Measurements from ENCODE around the gene FEZ2. TPM values are rescaled to one million over a fixed set of nuclear protein-coding genes. Genes with fewer than 3 reads are reported as not detected.

The FEZ2 gene
- total and polyA plus RNA-seq, 2 of the 8 experiments (the other 6 are each of a cell fraction or from before 2014, with no cell fraction given) = 7.5 to 16.4 TPM

DNA sequence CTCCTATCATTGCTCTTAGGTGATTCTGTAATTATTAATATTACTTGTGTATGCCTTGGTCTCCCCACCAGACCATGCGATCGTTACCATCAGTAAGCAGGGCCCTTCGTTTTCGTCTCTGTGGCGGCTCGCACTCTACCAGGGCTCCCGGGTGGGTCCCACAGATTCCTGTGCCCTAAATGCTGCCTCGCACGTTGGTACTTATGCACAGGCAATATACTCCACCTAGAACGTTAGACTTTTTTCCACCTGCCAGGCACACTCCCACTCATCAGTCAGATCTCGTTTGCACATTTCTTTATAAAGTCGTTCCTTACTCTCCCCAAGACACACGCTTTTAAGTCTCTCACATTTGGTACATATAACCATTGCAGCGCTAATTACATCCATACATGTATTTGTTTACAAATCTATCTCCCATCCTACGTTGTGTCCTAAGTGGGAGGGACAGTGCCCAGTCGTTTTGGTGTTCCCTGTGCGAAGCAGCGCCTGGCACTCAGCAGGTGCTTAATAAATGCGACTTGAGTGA is 901 bp downstream of the FEZ2 start:
- 37% methylated on average over 19 of the region's 19 CpGs; no CpG with 5 or more reads in 1 of the 2 experiments for WGBS, 2 experiments (ENCODE audit: extremely low coverage in 1 of 2, insufficient coverage in 1 of 2, insufficient read length in 1 of 2, insufficient replicate concordance in 2 of 2, low coverage in 1 of 2, low lambda C conversion rate in 2 of 2, missing lambda C conversion rate in 1 of 2)
- Histone ChIP-seq H4K8ac (ENCODE audit: extremely low read depth, insufficient read depth, low read length) (no peak overlapping the region), H3K79me1 (ENCODE audit: low read depth, low read length) (no peaks in the 10 kb centered on the region; the same call in none of the 2 replicates), H3K4me3 (ENCODE audit: extremely low read depth in 1 of 4, insufficient read depth in 2 of 4, low read depth in 3 of 4, low read length in 4 of 4) (peak overlapping the region; percentile 45 to 81 (median 58); a peak in 7 of 8 replicates), H2BK120ac (replicated peaks; ENCODE audit: low read depth, low read length) (no peak overlapping the region), H3K9me3 (ENCODE audit: insufficient read depth in 2 of 2, low read depth in 1 of 2, low read length in 1 of 2) (no peaks in the 10 kb centered on the region), H3K36me3 (ENCODE audit: control insufficient read depth in 2 of 4, insufficient read depth in 4 of 4, low read length in 3 of 4) (no peaks in the 10 kb centered on the region; a peak in 1 of 8 replicates), H4K91ac (replicated peaks; ENCODE audit: insufficient read length, low read length) (no peak overlapping the region), H3K4me1 (replicated peaks in 1 of 4; ENCODE audit: control insufficient read depth in 3 of 4, insufficient read depth in 4 of 4, low read length in 3 of 4) (peaks cover 2 to 4% (median 3%) of the 10 kb centered on the region in 4 experiments; a peak in 1 of 7 replicates), H2AFZ (ENCODE audit: low read length) (no peak overlapping the region), H3K9ac (replicated peaks in 1 of 4; ENCODE audit: extremely low read depth in 1 of 4, low read depth in 3 of 4, low read length in 3 of 4) (no peak overlapping the region; a peak in 1 of 7 replicates), H4K20me1 (replicated peaks in 1 of 2; ENCODE audit: control insufficient read depth in 1 of 2, insufficient read depth in 2 of 2, low read length in 2 of 2) (peaks cover 5 to 12% of the 10 kb centered on the region in 2 experiments), H4K5ac (ENCODE audit: insufficient read length, low read depth, low read length) (no peak overlapping the region), H3K27ac (ENCODE audit: low read depth, low read length) (no peak overlapping the region), H2BK20ac (ENCODE audit: low read length) (no peak overlapping the region), H3K14ac (ENCODE audit: insufficient read length) (no peak overlapping the region), H3K79me2 (ENCODE audit: control insufficient read depth in 1 of 2, insufficient read depth in 2 of 2, low read length in 2 of 2) (peaks cover 0 to 8% of the 10 kb centered on the region in 2 experiments; a peak in 1 of 4 replicates), H2BK15ac (ENCODE audit: low read length) (no peak overlapping the region), H2BK5ac (ENCODE audit: low read depth, low read length) (no peak overlapping the region), H2AK5ac (ENCODE audit: low read depth, low read length) (no peak overlapping the region), H3K56ac (replicated peaks; ENCODE audit: insufficient read length, low read depth, low read length) (no peak overlapping the region), H3K18ac (ENCODE audit: extremely low read depth, low read length) (no peak overlapping the region; the same call in 1 of the 2 replicates), H3K4ac (replicated peaks; ENCODE audit: insufficient read length, low read depth, low read length) (no peak overlapping the region), H3K27me3 (replicated peaks in 1 of 4; ENCODE audit: control insufficient read depth in 3 of 4, extremely low read depth in 1 of 4, insufficient read depth in 3 of 4, low read length in 3 of 4) (peaks cover 12 to 29% (median 23%) of the 10 kb centered on the region in 4 experiments; a peak in 6 of 7 replicates), H2BK12ac (ENCODE audit: low read depth, low read length) (no peak overlapping the region), H3K23ac (ENCODE audit: insufficient read length) (no peak overlapping the region), H3K4me2 (ENCODE audit: insufficient read depth in 1 of 2, low read depth in 2 of 2, low read length in 2 of 2) (peak overlapping the region; percentile 69 to 72), H3K23me2 (ENCODE audit: low read depth, low read length) (peaks cover 6% of the 10 kb centered on the region)
- DNase-seq (ENCODE audit: low read depth in 1 of 2, low spot score in 2 of 2) = no peak
- ChIA-PET POLR2A (ENCODE audit: partially characterized antibody) (interaction anchor here (0.6 to 1.5 kb wide), 8 partner anchors 10 to 61 kb away, joined by 3 to 6 read pairs (median 4); no protein-coding TSS in a partner anchor), CTCF (ENCODE audit: partially characterized antibody) (interaction anchor here (0.6 kb wide), 1 partner anchor 72 kb away, joined by 3 read pairs; no protein-coding TSS in a partner anchor)
- no peak for FAIRE-seq
- TF ChIP-seq SP2 (IDR thresholded peaks at IDR 0.05; ENCODE audit: low read length) = no peak
- no peak for TF ChIP-seq GTF2F1 (IDR thresholded peaks at IDR 0.05; ENCODE audit: borderline replicate concordance, low read depth, low read length)
- TF ChIP-seq RXRA (IDR thresholded peaks at IDR 0.05; ENCODE audit: insufficient read depth, low read depth, low read length) = 0 out of 2 replicates have a peak, but pooled peaks have one; percentile 12
- TF ChIP-seq HDAC6 (IDR thresholded peaks at IDR 0.05; ENCODE audit: low read depth, low read length) = no peak
- TF ChIP-seq SRF (IDR thresholded peaks at IDR 0.05; ENCODE audit: low read depth, low read length) = no peak
- no peak for TF ChIP-seq CHD1 (IDR thresholded peaks at IDR 0.05; ENCODE audit: low read depth, low read length)
- TF ChIP-seq SIN3A (conservative IDR thresholded peaks at IDR 0.05 in 1 of 2, IDR thresholded peaks at IDR 0.05 in 1 of 2; ENCODE audit: low read depth in 1 of 2, low read length in 2 of 2) = no peak
- peak; percentile 76 for TF ChIP-seq POLR2AphosphoS5 (IDR thresholded peaks at IDR 0.05; ENCODE audit: low read depth, low read length)
- no peak for TF ChIP-seq FOSL1 (IDR thresholded peaks at IDR 0.05; ENCODE audit: insufficient read depth, low read depth, low read length)
- no peak for TF ChIP-seq TBP (IDR thresholded peaks at IDR 0.05; ENCODE audit: low read depth, low read length)
- TF ChIP-seq SIX5 (IDR thresholded peaks at IDR 0.05; ENCODE audit: low read depth, low read length) = no peak
